Mucosa of rectum (tissue), 2 donors: ENCODE results near the gene INF2.
"Not testable (repeated sequence)": the region's sequence is repeated elsewhere in the genome, so short reads cannot be mapped to it uniquely, and the experiment has no call there.

ENCODE experiments used
- H3K27ac ChIP-seq, 2 donors: one replicate each; pipeline ENCODE4 v1.7.0; 2013; ENCODE audit warnings: inconsistent platforms in 2 of 2, low read depth in 2 of 2, low read length in 2 of 2
- H3K27me3 ChIP-seq, 2 donors: one replicate each; pipeline ENCODE4 v1.7.0; 2013; ENCODE audit warnings: low read length in 2 of 2; ENCODE audit not compliant: control insufficient read depth in 2 of 2, insufficient read depth in 2 of 2
- H3K36me3 ChIP-seq, 2 donors: one replicate each; pipeline ENCODE4 v1.7.0; 2013; ENCODE audit warnings: low read length in 2 of 2; ENCODE audit not compliant: control insufficient read depth in 2 of 2, insufficient read depth in 2 of 2
- H3K4me1 ChIP-seq, 2 donors: one replicate each; pipeline ENCODE4 v1.7.0; 2013; ENCODE audit warnings: low read length in 2 of 2, mild to moderate bottlenecking in 1 of 2; ENCODE audit not compliant: control insufficient read depth in 2 of 2, insufficient read depth in 2 of 2
- H3K4me3 ChIP-seq, 2 donors: one replicate each; pipeline ENCODE4 v1.7.0; 2013; ENCODE audit warnings: low read length in 2 of 2
- H3K9ac ChIP-seq, 2 donors: one replicate each; pipeline ENCODE4 v1.7.0; 2013; ENCODE audit warnings: low read length in 2 of 2, low read depth in 1 of 2, mild to moderate bottlenecking in 1 of 2
- H3K9me3 ChIP-seq, 2 donors: one replicate each; pipeline ENCODE4 v1.7.0; 2013; ENCODE audit warnings: low read length in 2 of 2; ENCODE audit not compliant: control insufficient read depth in 2 of 2
- donor health status: healthy.
- donor health status: Normal muscosa, but diverticular disease.

Gene INF2

GRCh38 chr14:104722938-104723650, 33.7 kb downstream of the INF2 start:
- Histone ChIP-seq H3K36me3 (peaks cover 5 to 6% of the 10 kb centered on the region in 2 donors), H3K9me3 (no peaks in the 10 kb centered on the region), H3K27me3 (no peaks in the 10 kb centered on the region), H3K4me3 (peak overlapping the region; percentile 72 to 76), H3K4me1 (peaks cover 10 to 26% of the 10 kb centered on the region in 2 donors), H3K27ac (peak overlapping the region in 1 of 2 donors; percentile 73), H3K9ac (no peak overlapping the region)

- Histone ChIP-seq H3K27me3 (no peaks in the 10 kb centered on the region), H3K4me1 (peaks cover 10 to 26% of the 10 kb centered on the region in 2 donors), H3K27ac (peak within 1 kb of the TSS; percentile 56 to 73), H3K4me3 (peak within 1 kb of the TSS; percentile 72 to 76), H3K9me3 (no peaks in the 10 kb centered on the region), H3K36me3 (peaks cover 5 to 6% of the 10 kb centered on the region in 2 donors), H3K9ac (peak within 1 kb of the TSS; percentile 52 to 58)
Measured at GRCh38 chr14:104723651-104724406, 34.4 kb downstream of the INF2 start, which contains the start of gene ADSS1. Gene ADSS1 (plus strand): TSS chr14:104724229. CDS start chr14:104724271, 42 bp downstream.

GRCh38 chr14:104724407-104724980, 35.1 kb downstream of the INF2 start:
- peak overlapping the region in 1 of 2 donors; percentile 53 for H3K9ac ChIP-seq
- no peaks in the 10 kb centered on the region for H3K27me3 ChIP-seq
- no peaks in the 10 kb centered on the region for H3K9me3 ChIP-seq
- no peak overlapping the region for H3K27ac ChIP-seq
- H3K4me1 ChIP-seq = peaks cover 10 to 26% of the 10 kb centered on the region in 2 donors
- peak overlapping the region; percentile 56 to 63 for H3K4me3 ChIP-seq
- peaks cover 5 to 6% of the 10 kb centered on the region in 2 donors for H3K36me3 ChIP-seq

- Histone ChIP-seq H3K27me3 (no peaks in the 10 kb centered on the region), H3K27ac (no peak overlapping the region), H3K4me1 (peaks cover 10 to 26% of the 10 kb centered on the region in 2 donors), H3K9me3 (no peaks in the 10 kb centered on the region), H3K9ac (peak overlapping the region in 1 of 2 donors; percentile 53), H3K36me3 (peaks cover 0 to 4% of the 10 kb centered on the region in 2 donors), H3K4me3 (peak overlapping the region; percentile 56 to 63)
Measured at GRCh38 chr14:104724981-104725771, 35.8 kb downstream of the INF2 start.

GRCh38 chr14:104725772-104726548, 36.5 kb downstream of the INF2 start:
- Histone ChIP-seq H3K9ac (no peak overlapping the region), H3K4me3 (no peak overlapping the region), H3K36me3 (peaks cover 0 to 4% of the 10 kb centered on the region in 2 donors), H3K9me3 (no peaks in the 10 kb centered on the region), H3K27ac (no peak overlapping the region), H3K27me3 (no peaks in the 10 kb centered on the region), H3K4me1 (peaks cover 10 to 26% of the 10 kb centered on the region in 2 donors)

GRCh38 chr14:104726600-104727451, 37.4 kb downstream of the INF2 start:
- Histone ChIP-seq H3K4me3 (no peak overlapping the region), H3K27me3 (no peaks in the 10 kb centered on the region), H3K27ac (no peak overlapping the region), H3K9me3 (no peaks in the 10 kb centered on the region), H3K4me1 (peaks cover 10 to 25% of the 10 kb centered on the region in 2 donors), H3K36me3 (no peaks in the 10 kb centered on the region), H3K9ac (no peak overlapping the region)

GRCh38 chr14:104728631-104729030, 39.2 kb downstream of the INF2 start:
- H3K4me1 ChIP-seq = peaks cover 23 to 31% of the 10 kb centered on the region in 2 donors

GRCh38 chr14:104729176-104729834, 39.9 kb downstream of the INF2 start:
- H3K9ac ChIP-seq, H3K4me3 ChIP-seq, H3K27ac ChIP-seq, H3K36me3 ChIP-seq, H3K9me3 ChIP-seq, H3K27me3 ChIP-seq: not testable (repeated sequence)
- H3K4me1 ChIP-seq = peaks cover 21 to 29% of the 10 kb centered on the region in 2 donors

More at GRCh38 chr14:104728631-104729030, 39.2 kb downstream of the INF2 start:
- H3K27ac ChIP-seq = no peak overlapping the region
- no peaks in the 10 kb centered on the region for H3K27me3 ChIP-seq
- no peaks in the 10 kb centered on the region for H3K36me3 ChIP-seq
- H3K9me3 ChIP-seq = no peaks in the 10 kb centered on the region
- no peak overlapping the region for H3K4me3 ChIP-seq
- H3K9ac ChIP-seq = no peak overlapping the region
